AG09319 (cell line): ENCODE measurements around the gene CNEP1R1.

Experiments
- DNase-seq: peaks from one replicate; pipeline ENCODE4 v3.0.0-alpha.2; 2010; ENCODE audit warnings: low read depth; ENCODE audit errors: extremely low read depth
- TF ChIP-seq, protein P1 (sequence below): IDR thresholded peaks from 2 replicates; pipeline ENCODE4 v1.5.1; 2011; ENCODE audit warnings: low read depth, mild to moderate bottlenecking, inconsistent platforms, low read length, moderate library complexity

The CNEP1R1 gene

DNA sequence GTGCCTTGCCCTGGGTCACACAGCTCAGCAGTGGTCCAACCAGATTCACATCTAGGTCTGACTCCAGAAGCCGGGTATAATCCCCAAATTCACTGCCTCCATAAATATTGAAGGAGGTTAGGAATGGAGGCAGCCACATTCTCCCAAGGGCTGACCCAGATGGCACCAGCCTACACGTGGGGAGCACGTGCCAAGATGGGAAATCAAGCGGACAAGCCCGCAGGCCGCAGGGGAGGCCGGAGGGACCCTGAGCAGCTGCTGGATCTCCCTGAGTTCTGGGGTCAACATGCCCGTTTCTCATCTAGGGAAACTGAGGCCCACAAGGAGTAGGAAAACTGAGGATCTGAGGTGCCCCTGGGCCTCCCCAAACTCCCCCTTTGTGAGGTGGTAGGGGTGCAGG is 32.2 kb upstream of the CNEP1R1 start:
- TF ChIP-seq, protein P1, sequence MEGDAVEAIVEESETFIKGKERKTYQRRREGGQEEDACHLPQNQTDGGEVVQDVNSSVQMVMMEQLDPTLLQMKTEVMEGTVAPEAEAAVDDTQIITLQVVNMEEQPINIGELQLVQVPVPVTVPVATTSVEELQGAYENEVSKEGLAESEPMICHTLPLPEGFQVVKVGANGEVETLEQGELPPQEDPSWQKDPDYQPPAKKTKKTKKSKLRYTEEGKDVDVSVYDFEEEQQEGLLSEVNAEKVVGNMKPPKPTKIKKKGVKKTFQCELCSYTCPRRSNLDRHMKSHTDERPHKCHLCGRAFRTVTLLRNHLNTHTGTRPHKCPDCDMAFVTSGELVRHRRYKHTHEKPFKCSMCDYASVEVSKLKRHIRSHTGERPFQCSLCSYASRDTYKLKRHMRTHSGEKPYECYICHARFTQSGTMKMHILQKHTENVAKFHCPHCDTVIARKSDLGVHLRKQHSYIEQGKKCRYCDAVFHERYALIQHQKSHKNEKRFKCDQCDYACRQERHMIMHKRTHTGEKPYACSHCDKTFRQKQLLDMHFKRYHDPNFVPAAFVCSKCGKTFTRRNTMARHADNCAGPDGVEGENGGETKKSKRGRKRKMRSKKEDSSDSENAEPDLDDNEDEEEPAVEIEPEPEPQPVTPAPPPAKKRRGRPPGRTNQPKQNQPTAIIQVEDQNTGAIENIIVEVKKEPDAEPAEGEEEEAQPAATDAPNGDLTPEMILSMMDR, result no peak
- no peak for DNase-seq

DNA sequence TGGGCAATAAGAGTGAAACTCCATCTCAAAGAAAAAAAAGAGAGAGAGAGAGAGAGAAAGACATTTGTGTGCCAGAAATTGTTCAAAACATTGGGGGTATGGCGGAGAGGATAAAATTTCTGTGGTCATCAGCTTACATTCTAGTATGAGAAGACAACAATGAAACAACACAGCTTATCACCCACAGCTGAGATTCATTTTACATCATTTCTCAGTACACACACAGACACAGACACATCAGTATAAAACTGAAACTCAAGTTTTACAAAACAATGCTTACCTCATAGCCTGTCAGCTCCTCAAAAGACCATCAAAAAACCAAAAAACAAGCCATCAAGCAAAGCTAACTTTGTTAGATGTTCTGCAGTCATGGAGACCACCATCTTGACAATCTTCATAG is 31.4 kb upstream of the CNEP1R1 start:
- TF ChIP-seq, protein P1, result no peak
- DNase-seq, result no peak

DNA sequence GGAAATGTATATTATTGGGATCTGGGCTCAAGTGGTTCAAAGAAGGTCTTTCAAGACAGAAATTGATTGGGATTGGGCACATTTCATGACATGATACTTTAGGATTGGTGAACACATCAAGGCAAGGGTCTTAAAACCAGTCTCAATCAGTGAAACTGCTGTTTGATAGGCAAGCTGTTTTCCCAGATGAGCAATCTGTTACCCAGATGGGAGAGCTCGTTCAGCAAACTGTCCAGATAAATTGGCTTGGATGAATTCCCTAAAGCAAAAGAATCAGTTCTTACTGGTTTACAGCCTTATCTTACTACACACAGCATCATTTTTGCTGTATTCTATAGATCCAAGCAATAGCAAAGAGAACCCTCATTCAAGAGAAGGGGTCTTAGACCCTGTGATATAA is 31.0 kb upstream of the CNEP1R1 start:
- DNase-seq, result no peak
- TF ChIP-seq, protein P1, result no peak

DNA sequence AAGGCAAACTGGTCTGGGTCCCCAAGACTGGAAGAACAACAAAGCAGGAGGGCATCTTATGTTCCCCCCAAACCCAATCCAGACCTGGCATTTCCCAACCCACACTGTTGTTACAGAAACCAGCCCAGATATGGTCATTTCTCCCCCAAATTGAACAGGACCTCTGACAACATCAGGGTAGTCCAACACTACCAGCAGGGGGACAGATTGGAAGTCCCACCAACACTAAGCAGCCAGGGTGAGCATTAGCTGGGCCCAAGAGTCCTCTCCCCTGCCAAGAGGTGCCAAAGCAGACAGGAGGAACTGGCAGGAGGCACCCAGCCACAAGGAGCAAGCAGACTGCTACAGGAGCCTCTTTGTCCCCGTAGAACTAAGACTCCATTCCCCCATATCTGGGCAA is 29.3 kb upstream of the CNEP1R1 start:
- no peak for DNase-seq
- TF ChIP-seq, protein P1, result no peak

DNA sequence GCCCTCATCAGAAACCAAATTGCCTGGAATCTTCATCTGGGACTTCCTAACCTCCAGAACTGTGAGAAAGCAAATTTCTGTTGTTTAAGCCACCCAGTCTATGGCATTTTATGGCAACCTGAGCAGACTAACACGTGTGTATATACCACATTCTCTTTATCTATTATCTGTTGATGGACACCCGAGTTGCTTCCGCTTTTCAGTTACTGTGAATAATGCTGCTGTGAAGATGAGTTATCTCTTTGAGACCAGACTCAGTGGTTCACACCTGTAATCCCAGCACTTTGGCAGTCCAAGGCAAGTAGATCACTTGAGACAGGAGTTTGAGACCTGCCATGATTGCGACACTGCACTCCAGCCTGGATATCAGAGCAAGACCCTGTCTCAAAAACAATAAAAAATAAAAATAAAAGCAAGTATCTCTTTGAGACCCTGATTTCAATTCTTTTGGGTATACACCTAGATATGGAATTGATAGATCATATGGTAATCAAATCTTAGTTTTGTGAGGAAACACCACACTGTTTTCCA is 27.2 kb upstream of the CNEP1R1 start:
- TF ChIP-seq, protein P1, result no peak
- no peak for DNase-seq

DNA sequence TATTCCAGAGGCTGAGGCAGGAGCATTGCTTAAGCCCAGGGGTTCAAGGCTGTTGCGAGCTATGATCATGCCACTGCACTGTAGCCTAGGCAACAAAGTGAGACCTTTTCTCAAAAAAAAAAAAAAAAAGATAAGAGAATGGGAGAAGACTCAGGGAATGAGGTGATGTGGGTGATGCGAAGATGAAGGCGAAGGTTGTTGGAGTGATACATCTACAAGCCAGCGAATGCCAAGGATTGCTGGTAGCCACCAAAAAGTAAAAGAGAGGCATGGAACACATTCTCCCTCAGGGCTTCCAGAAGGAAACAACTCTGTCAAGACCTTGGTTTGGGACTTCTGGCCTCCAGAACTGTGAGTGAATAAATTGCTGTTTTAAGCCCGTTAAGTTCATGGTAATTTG is 26.0 kb upstream of the CNEP1R1 start:
- no peak for DNase-seq
- TF ChIP-seq, protein P1, result no peak

DNA sequence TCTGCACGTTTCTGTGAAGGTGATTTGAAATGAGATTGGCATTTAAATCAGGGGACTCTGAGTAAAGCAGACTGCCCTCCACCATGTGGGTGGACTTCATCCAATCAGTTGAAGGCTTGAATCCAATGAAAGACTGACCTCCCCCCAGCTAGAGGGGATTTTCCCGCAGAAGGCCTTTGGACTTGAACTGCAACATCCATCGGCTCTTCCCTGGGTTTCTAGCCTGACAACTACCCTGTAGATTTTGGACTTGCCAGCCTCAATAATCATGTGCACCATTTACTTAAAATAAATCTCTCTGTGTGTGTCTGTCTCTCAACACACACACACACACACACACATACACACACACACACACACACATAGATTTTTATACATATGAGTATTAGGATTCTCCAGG is 23.9 kb upstream of the CNEP1R1 start:
- no peak for DNase-seq
- TF ChIP-seq, protein P1, result no peak
